K562 (cell line): ENCODE measurements around the gene PNLIPRP2. TPM values are rescaled to one million over a fixed set of nuclear protein-coding genes. Genes with fewer than 3 reads are reported as not detected.

Experiments used
- BACH1 ChIP-seq: fragments of 200-800 bp; sonication (Bioruptor generic); IDR thresholded peaks from 2 replicates; pipeline ENCODE4 v1.6.1; 2016; ENCODE audit warnings: missing genetic modification characterization, missing compliant biosample characterization
- CTCFL ChIP-seq: IDR thresholded peaks from 2 replicates; pipeline ENCODE4 v1.6.1; 2011; ENCODE audit warnings: borderline replicate concordance, low read depth, mild to moderate bottlenecking, moderate library complexity, low read length; ENCODE audit not compliant: insufficient read depth, poor library complexity, severe bottlenecking
- ESRRA ChIP-seq: fragments of 450-650 bp; IDR thresholded peaks from 2 replicates; pipeline ENCODE4 v1.6.1; 2014; ENCODE audit warnings: low read depth, mild to moderate bottlenecking, moderate library complexity, borderline replicate concordance
- EWSR1 ChIP-seq: fragments of 450-650 bp; IDR thresholded peaks from 2 replicates; pipeline ENCODE4 v1.6.1; 2018; ENCODE audit warnings: borderline replicate concordance, mild to moderate bottlenecking, low read depth, moderate library complexity; ENCODE audit not compliant: partially characterized antibody
- HDAC1 ChIP-seq, 2 experiments: fragments of 450-650 bp; IDR thresholded peaks; 2 replicates each; pipeline ENCODE4 v1.6.1; 2016 to 2017; ENCODE audit warnings: inconsistent platforms in 1 of 2, mild to moderate bottlenecking in 1 of 2, moderate library complexity in 1 of 2
- MGA ChIP-seq: fragments of 450-650 bp; IDR thresholded peaks from 2 replicates; pipeline ENCODE4 v1.6.1; 2016; ENCODE audit warnings: mild to moderate bottlenecking, moderate library complexity
- POLR3A ChIP-seq: IDR thresholded peaks from 2 replicates; pipeline ENCODE4 v1.6.1; 2011; ENCODE audit warnings: borderline replicate concordance, mild to moderate bottlenecking, moderate library complexity; ENCODE audit not compliant: insufficient read length, insufficient read depth; ENCODE audit errors: extremely low read depth
- PRDM10 ChIP-seq: fragments of 450-650 bp; IDR thresholded peaks from 2 replicates; pipeline ENCODE4 v1.6.1; 2018; ENCODE audit not compliant: partially characterized antibody
- ZFP1 ChIP-seq: fragments of 450-650 bp; formaldehyde crosslinking; IDR thresholded peaks from 2 replicates; pipeline ENCODE4 v1.4.0; 2020; ENCODE audit warnings: mild to moderate bottlenecking, mixed read lengths
- ZNF134 ChIP-seq: fragments of 250-450 bp; sonication (Bioruptor Pico); conservative IDR thresholded peaks from 2 replicates; pipeline ENCODE4 v1.4.0; 2020
- polyA plus RNA-seq, 8 experiments: library from polyadenylated mRNA; depleted of rRNA in 4 of 8; stranded (reverse) in 5 of 8; unstranded in 3 of 8; fragments of >200 nt; fragmentation: Nextera tagmentation in 2 of 8; fragmentation: Illumina TruSeq in 1 of 8; extraction: Ambion mirVana in 2 of 8; extraction: Trizol in 1 of 8; gene quantifications; 2 replicates each; pipeline versions ENCODE4 v1.2.1 to v1.2.3, GENCODE V29; 2011 to 2014; ENCODE audit warnings: inconsistent platforms in 1 of 8, missing spikeins in 1 of 8
- total RNA-seq, 7 experiments: library from RNA; depleted of rRNA in 6 of 7; stranded (reverse); fragments of >200 nt in 6 of 7; fragmentation: Illumina TruSeq in 2 of 7; extraction: Trizol in 2 of 7; gene quantifications; 2 replicates each; pipeline versions ENCODE4 v1.2.1 to v1.2.3, GENCODE V29; 2011 to 2021; ENCODE audit warnings: low replicate concordance in 1 of 7

The PNLIPRP2 gene
- total and polyA plus RNA-seq, 9 of the 15 experiments (the other 6 are each of a cell fraction or from before 2014, with no cell fraction given): 0.38 TPM; not detected in 8

GRCh38 chr10:116692225-116692624 lies 71.5 kb downstream of the PNLIPRP2 start (continued):
- TF ChIP-seq ZNF134 (no peak), CTCFL (no peak), ZFP1 (CRISPR knock-in tag) (no peak), POLR3A (no peak), ESRRA (no peak), PRDM10 (no peak), HDAC1 (IDR thresholded peaks at IDR 0.05) (no peak), EWSR1 (no peak), BACH1 (tag) (no peak), MGA (no peak)
